GM12878 (cell line): ENCODE measurements around the gene PMF1. TPM values are rescaled to one million over a fixed set of nuclear protein-coding genes. Genes with fewer than 3 reads are reported as not detected.

Experiments
- ATAC-seq: fragments of 200-7000 bp; cut with Tn5 transposase; 3 replicates; pipeline ENCODE4 v1.9.1; 2020; ENCODE audit warnings: mild to moderate bottlenecking, moderate library complexity
- BruUV-seq: library from RNA; stranded (reverse); fragments of 400-500 nt; replicated peaks from 2 replicates; lab custom pipeline; 2021; lab: Mats Ljungman, UMichigan
- CTCF ChIA-PET: fragments of 300-600 bp; sonication (Branson Sonifier 250); formaldehyde crosslinking; extraction: SDS; loops from one replicate; lab custom pipeline; 2021; ENCODE audit warnings: inconsistent platforms; lab: Yijun Ruan, JAX
- POLR2A ChIA-PET: fragments of 350-600 bp; formaldehyde crosslinking; extraction: SDS; loops from one replicate; lab custom pipeline; 2021; ENCODE audit warnings: inconsistent platforms; lab: Charles Lee
- RAD21 ChIA-PET: fragments of 300-600 bp; sonication (Branson Sonifier 250); formaldehyde crosslinking; loops from one replicate; lab custom pipeline; 2023; ENCODE audit warnings: antibody characterized with exemption; ENCODE audit not compliant: unreplicated experiment; lab: Charles Lee
- SMC1A ChIA-PET: fragments of 300-600 bp; sonication (Branson Sonifier 250); formaldehyde crosslinking; loops from one replicate; lab custom pipeline; 2023; ENCODE audit not compliant: unreplicated experiment, uncharacterized antibody; lab: Charles Lee
- DNase-seq: peaks from one replicate; pipeline ENCODE4 v3.0.0-alpha.2; 2011; ENCODE audit warnings: low read depth, low spot score
- FAIRE-seq: peaks from 3 replicates; lab custom pipeline; 2011; peaks lifted over from hg19 to GRCh38; lab: Jason Lieb, UNC
- H2AFZ ChIP-seq: 2 replicates; pipeline ENCODE4 v1.6.0; 2011; ENCODE audit warnings: low read depth, low read length, control low read depth; ENCODE audit not compliant: control insufficient read depth
- H3K27ac ChIP-seq: 2 replicates; pipeline ENCODE4 v1.5.1; 2011; ENCODE audit warnings: control low read depth; ENCODE audit not compliant: control insufficient read depth, insufficient read depth
- H3K27me3 ChIP-seq, 2 experiments: replicated peaks in 1 of 2; 2 replicates each; pipeline versions ENCODE4 v1.6.0 to v1.6.1; 2011; ENCODE audit warnings: low read length in 1 of 2; ENCODE audit not compliant: control insufficient read depth in 2 of 2, insufficient read depth in 2 of 2
- H3K36me3 ChIP-seq, 2 experiments: 2 replicates each; pipeline ENCODE4 v1.5.1; 2011; ENCODE audit warnings: low read length in 1 of 2; ENCODE audit not compliant: control insufficient read depth in 2 of 2, insufficient read depth in 2 of 2
- H3K4me1 ChIP-seq: 2 replicates; pipeline ENCODE4 v1.6.1; 2011; ENCODE audit warnings: mild to moderate bottlenecking, low read length, moderate library complexity, mixed read lengths; ENCODE audit not compliant: control insufficient read depth, insufficient read depth
- H3K4me2 ChIP-seq: 2 replicates; pipeline ENCODE4 v1.6.0; 2011; ENCODE audit warnings: control low read depth; ENCODE audit not compliant: control insufficient read depth, insufficient read depth
- H3K4me3 ChIP-seq: fragments of 200-600 bp; sonication (generic); 2 replicates; pipeline ENCODE4 v1.5.1; 2016
- H3K79me2 ChIP-seq: 2 replicates; pipeline ENCODE4 v1.6.0; 2011; ENCODE audit warnings: low read length; ENCODE audit not compliant: control insufficient read depth, insufficient read depth
- H3K9ac ChIP-seq: 2 replicates; pipeline ENCODE4 v1.8.0; 2011; ENCODE audit warnings: low read length, control low read depth, mixed read lengths; ENCODE audit not compliant: control insufficient read depth, insufficient read depth
- H3K9me3 ChIP-seq: replicated peaks from 3 replicates; pipeline ENCODE4 v1.5.1; 2011; ENCODE audit warnings: mild to moderate bottlenecking, low read length; ENCODE audit not compliant: control insufficient read depth, insufficient read depth
- H4K20me1 ChIP-seq: 2 replicates; pipeline ENCODE4 v1.6.0; 2011; ENCODE audit not compliant: control insufficient read depth, insufficient read depth
- ASH2L ChIP-seq: fragments of 300-600, 200-600 bp; sonication (generic); IDR thresholded peaks from 2 replicates; pipeline ENCODE4 v1.6.1; 2017; ENCODE audit warnings: low read depth, mild to moderate bottlenecking, borderline replicate concordance
- GABPA ChIP-seq: IDR thresholded peaks from 2 replicates; pipeline ENCODE4 v1.6.1; 2014; ENCODE audit warnings: antibody characterized with exemption, low read depth, mild to moderate bottlenecking, inconsistent platforms
- IKZF2 ChIP-seq, 2 experiments: fragments of 450-650 bp; IDR thresholded peaks; 2 replicates each; pipeline ENCODE4 v1.6.1; 2017; ENCODE audit warnings: mild to moderate bottlenecking in 2 of 2, moderate library complexity in 2 of 2
- IRF4 ChIP-seq: IDR thresholded peaks from 2 replicates; pipeline ENCODE4 v1.6.1; 2011; ENCODE audit warnings: low read depth, low read length
- IRF5 ChIP-seq: fragments of 450-650 bp; IDR thresholded peaks from 2 replicates; pipeline ENCODE4 v1.6.1; 2017; ENCODE audit warnings: borderline replicate concordance
- MYC ChIP-seq: IDR thresholded peaks from 2 replicates; pipeline ENCODE4 v1.6.1; 2011; ENCODE audit warnings: mild to moderate bottlenecking, low read length, moderate library complexity, inconsistent platforms; ENCODE audit not compliant: insufficient read depth, insufficient replicate concordance, insufficient read length, severe bottlenecking
- NBN ChIP-seq: fragments of 450-650 bp; IDR thresholded peaks from 2 replicates; pipeline ENCODE4 v1.6.1; 2016
- NFIC ChIP-seq: IDR thresholded peaks from 2 replicates; pipeline ENCODE4 v1.6.1; 2012; ENCODE audit warnings: low read depth, mild to moderate bottlenecking, inconsistent platforms, low read length, moderate library complexity
- PAX8 ChIP-seq: fragments of 450-650 bp; IDR thresholded peaks from 2 replicates; pipeline ENCODE4 v1.6.1; 2017; ENCODE audit warnings: mild to moderate bottlenecking, moderate library complexity
- PKNOX1 ChIP-seq: fragments of 450-650 bp; IDR thresholded peaks from 2 replicates; pipeline ENCODE4 v1.6.1; 2016; ENCODE audit warnings: mild to moderate bottlenecking
- SIN3A ChIP-seq: IDR thresholded peaks from 2 replicates; pipeline ENCODE4 v1.6.1; 2012; ENCODE audit warnings: low read depth, low read length, improper control_type of control experiment
- SPI1 ChIP-seq: IDR thresholded peaks from 2 replicates; pipeline ENCODE4 v1.6.1; 2011; ENCODE audit warnings: low read depth, mild to moderate bottlenecking, low read length, moderate library complexity, borderline replicate concordance; ENCODE audit not compliant: insufficient read depth
- USF1 ChIP-seq: IDR thresholded peaks from 2 replicates; pipeline ENCODE4 v1.6.1; 2011; ENCODE audit warnings: borderline replicate concordance, low read depth, mild to moderate bottlenecking, moderate library complexity, mixed read lengths, low read length; ENCODE audit not compliant: insufficient read depth; ENCODE audit errors: extremely low read length
- ZBTB40 ChIP-seq: fragments of 450-650 bp; IDR thresholded peaks from 2 replicates; pipeline ENCODE4 v1.6.1; 2016; ENCODE audit warnings: mild to moderate bottlenecking, moderate library complexity, borderline replicate concordance
- ZNF217 ChIP-seq: fragments of 450-650 bp; IDR thresholded peaks from 2 replicates; pipeline ENCODE4 v1.6.1; 2017; ENCODE audit warnings: antibody characterized with exemption, mild to moderate bottlenecking
- in situ Hi-C: fragments of 300-500 bp; cut with MboI; formaldehyde crosslinking; loops from 9 replicates; pipeline ENCODE4 v1.14.3; 2018; ENCODE audit warnings: mixed read lengths
- intact Hi-C: fragments of 100-400 bp; cut with micrococcal nuclease; formaldehyde crosslinking; loops from one replicate; pipeline ENCODE4 v1.14.2; 2022; ENCODE audit not compliant: unreplicated experiment
- polyA plus RNA-seq, 11 experiments: library from polyadenylated mRNA; depleted of rRNA in 4 of 11; unstranded in 6 of 11; stranded (reverse) in 5 of 11; fragments of >200 nt; fragmentation: Nextera tagmentation in 4 of 11; fragmentation: Illumina TruSeq in 1 of 11; extraction: Ambion mirVana in 4 of 11; extraction: Trizol in 1 of 11; gene quantifications; 1 replicate in 1 of 11; 2 replicates in 10 of 11; pipeline versions ENCODE4 v1.2.1 to v1.2.3, GENCODE V29; 2011 to 2016; ENCODE audit warnings: inconsistent platforms in 2 of 11, missing spikeins in 2 of 11, low read depth in 1 of 11
- total RNA-seq, 4 experiments: library from RNA; depleted of rRNA in 3 of 4; stranded (reverse); fragments of >200 nt in 3 of 4; fragmentation: Illumina TruSeq in 1 of 4; extraction: Trizol in 1 of 4; gene quantifications; 2 replicates each; pipeline versions ENCODE4 v1.2.1 to v1.2.3, GENCODE V29; 2013 to 2021

PMF1 gene
- total and polyA plus RNA-seq, 10 of the 15 experiments (the other 5 are each of a cell fraction or from before 2014, with no cell fraction given) = 6.7 to 105 (median 67.3) TPM

- no peak for TF ChIP-seq SIN3A
- no peak for TF ChIP-seq IRF5
- TF ChIP-seq IKZF2 (IDR thresholded peaks at IDR 0.05) = no peak
- TF ChIP-seq SPI1 = no peak
- no peak for TF ChIP-seq IRF4
- TF ChIP-seq USF1 = no peak
- no peak for TF ChIP-seq PAX8
These were observed 57.5 kb downstream of the PMF1 start (continued) for GRCh38 chr1:156270314-156270713.

- no peak for FAIRE-seq
- H2AFZ ChIP-seq = no peak overlapping the region
- DNase-seq = no peak
- ChIA-PET POLR2A (interaction anchor here (0.5 to 0.9 kb wide), 3 partner anchors 12 to 112 kb away, joined by 3 to 4 read pairs (median 4); no protein-coding TSS in a partner anchor), SMC1A (no interaction called here), CTCF (no interaction called here), RAD21 (no interaction called here)
- no peak overlapping the region for H3K9ac ChIP-seq
- H3K36me3 ChIP-seq = peaks cover 25 to 58% of the 10 kb centered on the region in 2 experiments
- H4K20me1 ChIP-seq = no peaks in the 10 kb centered on the region
- H3K9me3 ChIP-seq = no peaks in the 10 kb centered on the region
- no peak overlapping the region for H3K4me2 ChIP-seq
- ATAC-seq = no peak
- H3K27ac ChIP-seq = no peak overlapping the region
- H3K27me3 ChIP-seq = no peaks in the 10 kb centered on the region
- H3K4me3 ChIP-seq = no peak overlapping the region
- H3K4me1 ChIP-seq = peaks cover 8% of the 10 kb centered on the region; the same call in 1 of the 2 replicates
- BruUV-seq = no TSS peak
- peaks cover 30% of the 10 kb centered on the region for H3K79me2 ChIP-seq
- in situ Hi-C loops (no loop called here), intact Hi-C loops (no loop called here)
- no peak for TF ChIP-seq MYC
- TF ChIP-seq NFIC = no peak
- TF ChIP-seq NBN = no peak
- TF ChIP-seq GABPA = no peak
- no peak for TF ChIP-seq PKNOX1
- no peak for TF ChIP-seq ZNF217
- TF ChIP-seq ZBTB40 = no peak
- no peak for TF ChIP-seq ASH2L
These were observed 63.7 kb downstream of the PMF1 start for GRCh38 chr1:156276532-156276931.
